ENCODE measurements around the gene NOTCH2.

GRCh38 chr1:119883826-119884225, 185.6 kb downstream of the NOTCH2 start:
- TF ChIP-seq POLR2A (IDR thresholded peaks at IDR 0.05) (no peak), CTCF (IDR thresholded peaks at IDR 0.05 in 4 of 5, conservative IDR thresholded peaks at IDR 0.05 in 1 of 5) (no peak)

Data from gastrocnemius medialis (tissue), 4 donors.